ENCODE measurements around the gene NOC2L. TPM values are rescaled to one million over a fixed set of nuclear protein-coding genes. Genes with fewer than 3 reads are reported as not detected.

Gene NOC2L
- total RNA-seq, 1 experiment from 2014 or later: 223 TPM

DNA sequence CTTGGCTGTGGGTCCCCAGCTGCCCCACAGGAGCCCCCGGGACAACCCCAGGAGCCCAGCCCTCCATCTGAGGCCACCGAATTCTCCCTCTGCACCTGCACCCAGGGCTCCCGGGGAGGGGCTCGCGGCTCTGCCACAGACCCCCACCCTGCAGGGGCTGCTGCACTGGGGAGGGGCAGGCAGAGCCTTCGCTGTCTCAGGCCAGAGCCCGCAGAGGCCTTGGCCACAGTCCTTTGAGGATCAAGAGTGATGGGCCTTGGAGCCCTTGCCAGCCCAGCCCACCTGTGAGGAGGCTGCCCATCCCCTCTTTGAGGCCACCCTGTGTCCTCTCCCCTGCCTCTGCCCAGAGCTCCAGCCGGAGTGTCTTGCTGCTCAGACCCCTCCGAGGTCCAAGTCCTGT, 16.3 kb upstream of the NOC2L start:
- no peak for DNase-seq (ENCODE audit: low spot score)

DNA sequence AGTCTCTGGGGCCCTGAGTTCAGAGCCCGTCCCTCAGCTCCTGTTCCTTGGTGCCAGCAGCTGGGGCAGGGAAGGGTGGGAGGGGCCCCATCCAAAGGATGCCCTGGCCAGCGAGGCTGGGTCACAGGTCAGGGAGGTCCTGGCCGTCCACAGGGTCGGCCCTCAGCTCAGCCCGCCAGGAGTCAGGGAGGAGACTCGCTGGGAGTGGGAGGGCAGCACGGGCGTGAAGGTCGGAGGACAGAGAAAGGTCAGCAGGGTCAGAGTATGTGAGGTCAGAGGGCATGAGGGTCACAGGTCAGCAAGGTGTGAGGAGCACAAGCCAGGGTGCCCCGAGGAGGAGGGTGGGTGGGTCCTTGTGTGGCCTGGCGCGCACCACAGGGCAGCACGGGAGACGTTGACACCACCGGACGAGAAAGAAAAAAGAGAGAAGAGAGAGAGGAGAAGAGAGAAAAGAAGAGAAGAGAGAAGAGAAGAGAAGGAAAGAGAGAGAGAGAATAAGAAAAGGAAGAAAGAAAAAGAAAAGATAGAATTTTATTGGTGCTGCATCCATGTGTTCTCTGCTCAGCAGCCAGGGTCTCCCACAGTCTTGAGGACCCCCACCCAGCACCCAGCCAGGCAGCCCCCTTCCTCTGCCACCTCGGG, 15.8 kb upstream of the NOC2L start:
- DNase-seq (ENCODE audit: low spot score): no peak

DNA sequence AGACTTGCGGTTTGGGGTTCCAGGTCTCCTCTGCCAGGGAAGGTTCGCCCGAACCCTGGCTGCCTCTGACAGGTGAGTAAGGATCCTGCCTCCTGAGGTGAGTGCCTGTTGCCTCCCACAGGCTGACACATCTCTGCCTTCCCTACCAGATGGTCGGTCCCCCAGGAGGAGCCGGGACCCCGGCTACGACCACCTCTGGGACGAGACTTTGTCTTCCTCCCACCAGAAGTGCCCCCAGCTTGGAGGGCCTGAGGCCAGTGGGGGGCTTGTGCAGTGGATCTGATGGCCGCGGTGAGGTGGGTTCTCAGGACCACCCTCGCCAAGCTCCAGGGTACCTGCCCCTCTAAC, 15.2 kb upstream of the NOC2L start:
- no peak for DNase-seq (ENCODE audit: low spot score)

DNA sequence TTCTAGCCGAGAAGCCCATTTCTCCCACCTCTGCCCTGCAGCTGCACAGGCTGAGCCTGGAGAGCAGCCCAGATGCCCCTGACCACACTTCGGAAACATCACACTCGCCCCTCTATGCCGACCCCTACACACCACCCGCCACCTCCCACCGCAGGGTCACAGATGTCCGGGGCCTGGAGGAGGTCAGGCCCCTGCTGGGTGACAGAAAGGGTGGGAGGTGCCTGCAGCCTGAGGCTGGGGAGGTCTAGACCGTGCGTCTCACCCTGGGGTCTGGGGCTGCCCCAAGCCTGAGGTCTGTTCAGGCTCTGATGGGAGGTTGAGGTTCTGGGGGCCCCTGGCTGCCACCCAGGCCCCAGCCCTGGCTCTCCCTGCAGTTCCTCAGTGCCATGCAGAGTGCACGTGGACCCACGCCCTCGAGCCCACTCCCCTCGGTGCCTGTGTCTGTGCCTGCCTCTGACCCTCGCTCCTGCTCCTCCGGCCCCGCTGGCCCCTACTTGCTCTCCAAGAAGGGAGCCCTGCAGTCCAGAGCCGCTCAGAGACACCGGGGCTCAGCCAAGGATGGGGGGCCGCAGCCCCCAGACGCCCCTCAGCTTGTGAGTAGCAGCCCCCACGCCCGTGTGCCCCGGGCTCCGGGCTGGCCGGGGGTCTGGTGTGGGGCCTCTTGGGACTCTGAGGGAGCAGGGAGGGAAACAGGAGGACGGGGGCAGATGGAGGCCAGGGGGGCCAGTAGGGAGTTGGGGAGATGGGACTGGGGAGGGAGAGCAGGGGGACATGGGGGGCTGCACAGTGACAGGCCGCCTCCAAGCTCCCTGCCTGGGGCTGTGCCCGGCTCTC, 14.6 kb upstream of the NOC2L start:
- DNase-seq (ENCODE audit: low spot score): no peak

DNA sequence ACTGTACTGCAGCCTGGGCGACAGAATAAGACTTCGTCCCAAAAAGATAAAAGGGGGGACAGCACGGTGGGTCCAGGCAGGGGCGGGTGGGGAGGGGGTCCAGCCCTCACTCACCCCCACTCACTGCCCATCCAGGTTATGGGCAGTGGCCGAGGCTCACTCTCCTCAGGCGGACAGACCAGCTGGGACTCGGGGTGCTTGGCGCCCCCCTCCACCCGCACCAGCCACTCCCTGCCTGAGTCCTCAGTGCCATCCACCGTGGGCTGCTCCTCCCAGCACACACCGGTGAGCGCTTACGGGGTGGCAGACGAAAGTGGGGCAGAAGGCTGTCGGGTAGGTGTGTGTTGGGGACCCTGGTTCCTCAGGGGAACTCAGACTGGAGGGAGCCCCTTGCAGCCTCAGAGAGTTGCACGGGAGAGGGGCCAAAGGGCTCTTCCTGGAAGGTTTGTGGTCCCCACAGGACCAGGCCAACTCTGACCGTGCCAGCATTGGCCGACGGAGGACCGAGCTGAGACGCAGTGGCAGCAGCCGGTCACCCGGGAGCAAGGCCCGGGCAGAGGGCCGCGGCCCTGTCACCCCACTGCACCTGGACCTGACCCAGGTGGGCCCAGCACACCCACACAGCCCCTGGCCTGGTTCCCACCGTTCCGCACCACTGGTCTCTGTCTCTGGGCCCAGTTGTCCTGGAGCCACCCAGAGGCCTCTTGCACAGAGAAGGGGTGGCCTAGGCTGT, 13.8 kb upstream of the NOC2L start:
- no peak for DNase-seq (ENCODE audit: low spot score)

DNA sequence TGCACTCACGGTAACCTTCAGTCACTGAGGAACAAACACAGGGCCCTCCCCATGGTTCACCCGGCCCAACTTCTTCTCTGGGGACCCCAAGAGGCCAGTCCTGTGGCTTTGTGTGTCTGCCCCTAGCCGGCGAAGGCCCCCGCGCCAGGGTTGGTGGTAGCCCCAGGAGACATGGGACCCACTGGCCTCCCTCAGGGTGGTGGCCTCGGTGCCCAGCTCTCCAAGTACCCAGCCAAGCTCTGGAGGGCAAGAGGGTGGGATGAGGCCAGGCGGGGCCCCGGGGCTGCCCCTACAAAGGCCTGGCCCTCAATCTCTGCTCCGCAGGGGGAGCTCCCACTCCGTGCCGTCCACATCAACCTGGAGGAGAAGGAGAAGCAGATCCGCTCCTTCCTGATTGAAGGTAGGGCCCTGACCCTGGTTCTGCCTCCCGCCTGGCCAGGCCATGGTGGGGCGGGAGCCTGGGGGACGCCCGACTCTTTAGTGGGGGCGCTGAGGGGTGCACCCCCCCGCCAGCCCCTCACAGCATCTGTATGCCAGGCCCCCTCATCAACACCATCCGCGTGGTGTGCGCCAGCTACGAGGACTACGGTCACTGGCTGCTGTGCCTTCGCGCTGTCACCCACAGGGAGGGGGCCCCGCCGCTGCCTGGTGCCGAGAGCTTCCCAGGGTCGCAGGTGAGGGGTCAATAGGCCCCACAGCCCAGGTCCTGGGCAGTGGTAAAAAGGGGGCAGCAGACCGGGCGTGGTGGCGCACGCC, 12.9 kb upstream of the NOC2L start:
- no peak for DNase-seq (ENCODE audit: low spot score)

DNA sequence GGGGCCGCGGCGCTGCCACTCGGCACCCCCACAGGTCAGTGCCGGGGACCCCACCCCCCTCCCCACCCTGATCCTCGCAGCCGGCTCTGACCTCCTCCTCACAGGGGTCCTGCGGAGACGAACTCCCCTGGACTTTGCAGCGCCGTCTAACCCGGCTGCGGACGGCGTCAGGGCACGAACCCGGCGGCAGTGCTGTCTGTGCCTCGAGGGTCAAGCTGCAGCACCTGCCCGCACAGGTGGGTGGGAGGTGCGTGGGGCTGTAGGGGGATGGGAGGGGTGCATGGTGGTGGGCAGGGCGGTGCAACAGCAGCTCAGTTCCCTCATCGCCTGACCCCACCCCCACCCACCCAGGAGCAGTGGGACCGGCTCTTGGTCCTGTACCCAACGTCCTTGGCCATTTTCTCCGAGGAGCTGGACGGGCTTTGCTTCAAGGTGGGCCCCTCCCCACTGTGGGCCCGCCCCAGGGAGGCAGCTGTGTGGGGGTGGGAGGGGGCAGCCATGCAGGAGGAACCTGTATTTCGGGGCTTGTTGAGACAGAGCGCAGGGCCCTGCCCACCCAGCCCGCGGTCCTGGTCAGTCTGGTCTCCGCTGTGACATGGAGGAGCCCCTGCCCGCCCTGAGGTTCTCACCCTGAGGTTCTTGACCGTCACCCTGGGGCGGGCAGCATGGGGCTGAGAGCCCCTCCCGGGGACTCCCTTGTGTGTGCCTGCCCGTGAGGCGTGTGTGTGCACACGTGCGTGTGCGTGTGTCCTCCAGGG, 12.1 kb upstream of the NOC2L start:
- no peak for DNase-seq (ENCODE audit: low spot score)

DNA sequence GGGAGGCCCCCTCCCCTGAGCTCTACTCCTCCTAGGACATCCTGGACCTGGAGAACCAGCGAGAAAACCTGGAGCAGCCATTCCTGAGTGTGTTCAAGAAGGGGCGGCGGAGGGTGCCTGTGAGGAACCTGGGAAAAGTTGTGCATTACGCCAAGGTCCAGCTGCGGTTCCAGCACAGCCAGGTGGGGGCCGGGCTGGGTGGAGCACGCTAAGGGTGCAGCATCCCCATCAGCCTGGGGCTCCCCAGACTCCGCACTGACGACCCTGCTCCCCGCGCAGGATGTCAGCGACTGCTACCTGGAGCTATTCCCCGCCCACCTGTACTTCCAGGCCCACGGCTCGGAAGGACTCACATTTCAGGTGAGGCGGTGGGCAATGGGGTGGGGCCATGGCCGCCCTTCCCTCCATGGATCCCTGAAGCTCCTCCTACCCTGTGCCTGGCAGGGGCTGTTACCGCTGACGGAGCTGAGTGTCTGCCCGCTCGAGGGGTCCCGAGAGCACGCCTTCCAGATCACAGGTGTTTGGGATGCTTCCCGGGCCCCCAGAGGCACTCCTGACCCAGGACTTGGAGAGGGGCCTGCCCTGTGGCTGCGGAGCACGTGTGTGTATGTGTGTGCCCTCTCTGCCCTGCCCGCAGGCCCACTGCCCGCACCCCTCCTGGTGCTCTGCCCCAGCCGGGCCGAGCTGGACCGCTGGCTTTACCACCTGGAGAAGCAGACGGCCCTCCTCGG, 11.4 kb upstream of the NOC2L start:
- DNase-seq (ENCODE audit: low spot score): no peak

DNA sequence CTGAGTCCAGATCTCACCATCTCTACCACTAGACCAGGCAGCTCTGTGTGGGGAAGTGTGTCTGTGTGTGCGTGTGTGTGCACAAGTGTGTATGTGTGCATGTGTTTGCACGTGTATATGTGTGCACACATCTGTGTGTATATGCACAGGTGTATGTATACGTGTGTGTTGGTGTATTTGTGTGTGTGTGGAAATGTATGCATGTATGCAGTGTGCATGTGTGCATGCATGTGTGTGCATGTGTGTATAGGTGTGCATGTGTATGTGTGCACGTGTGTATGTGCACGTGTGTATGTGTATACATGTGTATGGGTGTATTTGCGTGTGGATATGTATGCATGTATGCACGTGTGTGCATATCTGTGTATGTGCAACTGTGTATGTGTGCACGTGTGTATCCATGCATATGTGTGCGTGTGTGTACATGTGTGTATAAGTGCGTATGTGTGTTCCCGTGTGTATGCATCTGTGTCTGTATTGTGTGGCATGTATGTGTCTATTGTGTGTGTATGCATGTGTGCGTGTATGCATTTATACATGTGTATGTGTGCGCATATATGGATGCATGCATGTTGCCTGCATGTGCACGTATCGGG, 10.3 kb upstream of the NOC2L start:
- no peak for DNase-seq (ENCODE audit: low spot score)

DNA sequence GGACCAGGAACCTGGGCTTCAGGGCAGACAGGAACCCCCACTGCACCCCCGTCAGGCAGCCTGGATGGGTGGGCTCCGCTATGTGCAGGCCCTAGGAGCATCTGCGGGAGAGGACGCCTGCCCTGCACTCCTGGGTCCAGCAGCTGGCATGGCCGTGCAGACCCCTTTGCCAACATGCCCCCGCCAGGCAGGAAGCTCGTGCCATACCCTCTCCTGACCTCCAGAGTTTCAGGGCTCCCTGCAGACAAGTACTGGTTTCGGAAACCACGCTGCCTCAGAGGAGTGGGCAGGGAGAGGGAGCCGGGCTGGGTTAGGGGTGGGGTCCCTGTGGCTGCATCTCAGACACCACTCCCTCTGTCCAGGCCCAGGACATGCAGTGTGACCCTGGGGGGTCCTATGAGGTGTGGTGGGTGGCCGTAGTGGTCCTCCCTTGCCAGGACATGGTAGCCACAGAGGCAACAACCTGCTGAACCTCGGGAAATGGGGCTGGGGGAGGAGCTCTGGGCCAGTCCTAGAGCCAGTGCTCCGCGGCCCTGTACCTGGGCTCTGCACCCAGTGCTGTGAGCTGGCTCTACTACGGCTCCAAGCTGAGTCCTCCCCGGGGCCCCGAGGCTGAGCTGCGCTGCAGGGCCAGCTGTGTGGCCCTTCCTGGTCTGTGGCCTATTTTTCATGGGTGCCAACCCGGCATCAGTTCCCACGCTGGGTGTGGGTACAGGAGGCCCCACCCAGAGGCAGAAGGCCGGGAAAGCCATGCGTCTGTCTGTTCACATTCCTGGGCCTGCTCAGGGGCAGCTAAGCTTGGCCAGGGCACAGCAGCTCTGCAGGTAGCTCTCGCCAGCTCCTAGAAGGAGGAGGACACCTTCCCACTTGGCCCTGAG, 8.6 kb upstream of the NOC2L start:
- no peak for DNase-seq (ENCODE audit: low spot score)

DNA sequence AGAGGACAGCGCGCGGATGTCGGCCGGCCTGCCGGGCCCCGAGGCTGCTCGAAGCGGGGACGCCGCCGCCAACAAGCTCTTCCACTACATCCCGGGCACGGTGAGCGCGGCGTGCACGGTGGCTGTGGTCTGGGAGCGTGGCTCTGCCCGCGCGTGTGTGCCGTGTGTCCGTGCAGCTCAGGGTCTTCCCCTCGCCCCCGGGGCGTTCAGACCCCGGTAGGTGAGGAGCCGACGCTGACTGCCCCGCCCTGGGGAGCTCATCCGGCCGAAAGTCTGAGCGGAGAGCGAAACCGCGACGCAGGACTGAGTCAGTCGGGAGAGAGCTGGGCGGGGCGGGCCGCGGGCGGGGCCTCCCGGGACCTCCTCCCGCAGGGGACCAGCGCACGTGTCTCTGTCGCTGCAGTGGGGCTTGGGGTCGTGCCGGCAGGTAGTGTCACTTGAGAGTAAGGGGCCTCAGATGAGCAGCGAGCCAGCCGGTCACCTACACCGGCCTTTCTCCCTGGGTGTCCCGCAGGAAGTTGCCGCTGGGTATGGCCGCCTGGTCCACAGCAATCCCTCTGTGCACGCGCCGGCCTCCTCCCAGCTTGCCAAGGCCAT, 7.7 kb upstream of the NOC2L start:
- DNase-seq (ENCODE audit: low spot score): peak; percentile 69

DNA sequence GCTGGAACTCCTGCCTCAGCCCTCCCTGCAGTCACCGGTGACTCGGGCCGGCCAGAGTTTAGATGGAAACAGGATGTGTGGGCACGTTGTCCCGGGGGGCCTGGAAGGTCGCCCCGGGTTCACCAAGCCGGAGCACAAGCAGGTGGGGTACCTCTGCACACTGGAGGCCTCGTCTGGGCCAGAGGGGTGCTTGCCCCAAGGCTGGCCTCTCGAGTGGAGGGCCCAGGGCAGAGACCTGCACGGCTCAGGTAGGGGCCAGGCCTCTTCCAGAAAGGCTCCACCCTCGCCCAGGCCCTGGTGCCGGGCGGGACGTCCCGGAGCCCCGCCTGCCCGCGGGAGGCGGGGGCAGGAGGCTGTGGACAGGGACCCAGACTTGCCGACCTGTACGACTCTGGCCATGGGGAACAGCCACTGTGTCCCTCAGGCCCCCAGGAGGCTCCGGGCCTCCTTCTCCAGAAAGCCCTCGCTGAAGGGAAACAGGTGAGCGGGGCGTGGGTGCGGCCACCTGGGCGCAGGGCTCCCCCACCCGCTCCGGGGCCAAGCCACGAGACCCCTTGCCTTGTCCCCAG, 7.2 kb upstream of the NOC2L start, which contains the start of gene PLEKHN1:
TSS of gene PLEKHN1 (plus strand) at position 348 of the 569 bp plus-strand sequence. CDS start at position 398, 50 bp downstream.
- DNase-seq (ENCODE audit: low spot score): peak; percentile 76

DNA sequence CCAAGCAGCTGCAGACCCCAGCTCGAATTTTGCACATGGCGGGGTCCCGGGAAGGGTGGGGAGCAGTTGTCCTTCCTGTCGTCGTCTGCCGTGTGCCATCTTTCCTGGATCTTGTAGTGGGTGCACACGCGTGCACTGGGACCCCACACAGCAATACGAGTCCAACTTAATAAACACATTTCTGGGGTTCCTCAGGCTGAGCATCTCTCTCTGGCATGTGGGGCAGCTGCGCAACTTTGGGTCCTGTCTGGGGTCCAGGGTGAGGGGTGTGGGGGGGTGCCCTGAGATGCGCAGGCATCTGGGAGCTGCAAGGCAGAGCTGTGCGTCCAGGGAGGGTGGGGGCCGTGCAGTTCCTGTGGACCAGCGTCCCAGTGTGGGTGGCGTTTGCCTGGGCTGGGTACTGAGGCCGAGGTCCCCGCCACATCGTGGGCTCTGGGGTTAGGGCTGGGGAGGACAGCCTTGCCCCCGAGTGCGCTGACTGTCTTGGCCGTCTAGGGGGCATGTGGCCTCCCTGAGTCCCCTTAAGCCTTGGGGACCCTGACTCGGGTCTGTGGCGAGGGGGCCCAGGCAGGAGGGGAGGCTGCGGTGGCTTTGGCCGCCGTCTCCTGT, 6.6 kb upstream of the NOC2L start:
- no peak for DNase-seq (ENCODE audit: low spot score)

DNA sequence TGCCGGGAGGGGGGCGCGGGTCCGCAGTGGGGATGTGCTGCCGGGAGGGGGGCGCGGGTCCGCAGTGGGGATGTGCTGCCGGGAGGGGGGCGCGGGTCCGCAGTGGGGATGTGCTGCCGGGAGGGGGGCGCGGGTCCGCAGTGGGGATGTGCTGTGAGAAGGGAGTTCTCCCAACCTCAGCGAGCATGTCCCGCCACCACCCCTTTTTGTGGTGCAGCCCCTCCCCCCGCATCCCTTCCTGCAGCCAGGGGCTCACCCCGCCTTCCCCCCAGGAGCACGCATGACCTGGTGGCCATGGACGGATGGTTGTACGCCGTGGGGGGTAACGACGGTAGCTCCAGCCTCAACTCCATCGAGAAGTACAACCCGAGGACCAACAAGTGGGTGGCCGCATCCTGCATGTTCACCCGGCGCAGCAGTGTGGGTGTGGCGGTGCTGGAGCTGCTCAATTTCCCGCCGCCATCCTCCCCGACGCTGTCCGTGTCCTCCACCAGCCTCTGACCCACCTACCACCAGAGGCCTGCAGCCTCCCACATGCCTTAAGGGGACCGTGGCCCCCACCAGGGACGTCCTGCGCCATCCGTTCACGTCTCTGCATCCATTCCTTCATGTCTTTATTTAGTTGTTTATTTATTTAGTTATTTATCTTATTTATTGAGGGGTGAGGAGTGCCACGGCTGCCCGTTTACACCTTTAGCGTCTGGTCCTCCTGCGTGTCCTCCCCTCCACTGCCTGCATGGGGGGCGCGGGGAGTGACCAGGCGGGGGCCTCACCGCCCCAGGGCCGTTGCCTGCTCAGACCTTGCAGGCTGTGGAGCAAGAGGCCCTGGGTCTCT, 5.9 kb upstream of the NOC2L start:
- no peak for DNase-seq (ENCODE audit: low spot score)

DNA sequence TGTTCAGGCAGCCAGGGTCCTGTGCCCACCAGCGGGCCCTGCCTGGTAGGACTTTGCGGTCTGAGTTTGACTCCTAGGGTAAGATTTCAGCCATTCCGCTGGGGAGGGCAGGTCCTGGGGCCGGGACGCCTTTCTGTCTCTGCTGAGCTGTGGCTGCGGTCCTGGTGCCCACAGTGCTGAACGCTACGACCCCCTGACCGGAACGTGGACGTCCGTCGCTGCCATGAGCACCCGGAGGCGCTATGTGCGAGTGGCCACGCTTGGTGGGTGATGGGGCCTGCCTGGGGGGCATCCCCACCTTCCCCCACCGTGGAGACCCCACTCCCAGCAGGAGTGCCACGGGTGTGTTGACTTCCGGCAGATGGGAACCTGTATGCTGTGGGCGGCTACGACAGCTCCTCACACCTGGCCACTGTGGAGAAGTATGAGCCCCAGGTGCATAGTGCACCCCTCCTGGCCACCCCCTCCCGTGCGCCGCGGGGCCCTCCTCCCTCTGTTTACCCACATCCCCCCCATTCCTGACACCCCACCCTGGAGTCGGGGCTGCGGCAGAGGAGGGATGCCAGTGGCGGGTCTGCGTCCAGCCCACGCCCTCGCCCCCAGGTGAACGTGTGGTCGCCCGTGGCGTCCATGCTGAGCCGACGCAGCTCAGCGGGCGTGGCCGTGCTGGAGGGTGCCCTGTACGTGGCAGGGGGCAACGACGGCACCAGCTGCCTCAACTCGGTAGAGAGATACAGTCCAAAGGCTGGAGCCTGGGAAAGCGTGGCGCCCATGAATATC, 4.9 kb upstream of the NOC2L start:
- DNase-seq (ENCODE audit: low spot score): no peak

DNA sequence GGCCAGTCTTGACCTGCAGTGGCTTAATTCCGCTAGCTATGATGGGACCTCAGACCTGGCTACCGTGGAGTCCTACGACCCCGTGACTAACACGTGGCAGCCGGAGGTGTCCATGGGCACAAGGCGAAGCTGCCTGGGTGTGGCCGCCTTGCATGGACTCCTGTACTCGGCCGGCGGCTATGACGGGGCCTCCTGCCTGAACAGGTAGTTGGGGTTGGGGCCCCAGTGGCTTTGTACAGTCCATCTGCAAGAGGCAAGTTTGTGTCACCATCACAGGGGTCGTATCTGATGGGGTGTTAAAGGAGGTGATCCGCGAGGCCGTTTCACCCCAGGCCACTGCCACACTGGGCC, 4.2 kb upstream of the NOC2L start:
- no peak for DNase-seq (ENCODE audit: low spot score)

All from HT-29 (cell line).